NCI-H226 (cell line): ENCODE measurements around the gene SMYD1.

Source experiments
- DNase-seq: peaks from one replicate; pipeline ENCODE4 v3.0.0-alpha.2; 2015

SMYD1 gene

DNA sequence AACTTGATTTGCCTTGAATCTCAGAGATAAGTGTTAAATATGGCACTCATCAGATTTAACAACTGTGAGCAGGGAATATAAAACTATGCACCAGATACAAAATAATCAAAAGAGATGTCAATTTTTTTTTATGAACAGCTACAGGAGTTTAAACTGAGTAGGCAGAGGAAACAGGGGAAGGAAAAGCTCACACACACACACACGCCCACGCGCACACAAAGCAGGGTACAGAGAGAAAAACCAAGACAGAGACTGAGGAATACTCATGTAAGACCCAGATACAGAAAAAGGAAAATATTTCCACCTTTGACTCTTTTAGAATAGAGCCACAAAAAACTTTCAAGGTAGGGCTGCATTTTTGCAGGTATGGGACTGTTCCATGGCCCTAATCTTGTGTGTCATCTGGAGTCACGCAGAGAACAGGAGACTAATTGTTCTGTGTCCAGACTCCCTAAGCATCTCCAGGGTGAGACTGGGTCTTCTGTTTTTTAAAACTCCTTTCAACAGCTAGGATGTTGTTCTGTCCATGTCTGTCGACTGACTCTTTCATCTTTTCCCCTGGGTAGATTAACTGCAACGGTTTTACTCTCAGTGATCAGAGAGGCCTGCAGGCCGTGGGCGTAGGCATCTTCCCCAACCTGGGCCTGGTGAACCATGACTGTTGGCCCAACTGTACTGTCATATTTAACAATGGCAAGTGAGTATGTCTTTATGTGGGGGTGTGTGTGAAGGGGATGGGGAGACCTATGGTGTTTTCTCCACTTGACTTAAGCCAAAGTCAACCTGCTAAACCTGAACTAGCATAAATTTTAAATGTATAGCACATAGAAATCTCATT, 23.0 kb downstream of the SMYD1 start:
- no peak for DNase-seq

DNA sequence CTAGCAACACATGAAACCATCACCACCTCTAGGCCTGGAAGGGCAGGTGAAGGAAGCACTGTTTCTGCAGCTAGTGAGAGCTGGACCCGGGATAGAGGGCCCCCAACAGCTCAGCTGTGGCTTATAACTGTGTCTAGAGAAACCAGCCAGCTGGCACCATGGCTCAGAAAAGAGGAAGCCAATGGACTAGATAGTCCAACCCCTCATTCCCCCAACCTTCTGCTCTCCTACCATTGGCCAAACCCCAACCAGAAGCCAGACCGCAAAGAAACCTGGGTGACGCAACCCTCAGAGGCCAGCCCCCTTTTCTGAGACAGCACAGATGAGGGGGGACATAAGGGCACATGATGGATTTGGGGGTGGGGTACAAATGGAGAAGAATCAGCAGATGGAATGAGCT, 24.3 kb downstream of the SMYD1 start:
- DNase-seq: no peak

DNA sequence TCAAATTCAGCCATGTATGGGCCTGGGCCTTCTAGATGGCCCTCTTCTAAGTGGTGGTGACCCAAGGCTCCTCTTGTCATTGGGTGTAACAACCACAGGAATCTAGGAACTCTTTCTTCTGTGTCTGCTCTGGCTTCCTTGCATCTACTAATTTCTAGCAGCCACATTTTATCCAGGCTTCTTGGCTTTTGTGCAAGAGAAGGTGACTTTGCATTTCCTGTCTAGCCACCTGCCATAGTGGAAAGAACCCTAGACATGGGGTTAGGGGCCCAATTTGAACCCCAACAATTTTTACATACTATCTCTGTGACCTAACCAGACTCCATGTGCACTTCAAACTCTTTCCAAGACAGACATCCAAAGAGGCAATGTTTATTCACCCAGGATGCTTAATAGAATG, 25.1 kb downstream of the SMYD1 start:
- DNase-seq: no peak

DNA sequence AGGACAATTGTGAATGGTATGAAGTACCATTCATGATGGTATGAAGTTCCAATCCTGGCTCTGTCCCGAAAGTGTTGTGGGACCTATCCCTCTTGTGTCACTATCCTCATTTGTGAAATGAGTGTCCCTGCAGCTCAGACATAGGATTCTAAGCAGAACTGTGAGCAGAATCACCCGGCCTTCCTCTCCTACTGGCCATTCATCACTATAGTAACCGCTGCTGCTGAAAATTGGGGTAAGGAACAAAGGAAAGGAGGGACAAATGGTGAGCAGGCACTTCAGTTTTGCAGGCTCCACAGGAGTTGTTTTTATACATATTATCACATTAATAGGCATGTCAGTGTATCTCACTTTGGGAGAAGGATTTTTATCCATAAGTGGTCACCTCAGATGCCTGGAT, 27.4 kb downstream of the SMYD1 start:
- no peak for DNase-seq

DNA sequence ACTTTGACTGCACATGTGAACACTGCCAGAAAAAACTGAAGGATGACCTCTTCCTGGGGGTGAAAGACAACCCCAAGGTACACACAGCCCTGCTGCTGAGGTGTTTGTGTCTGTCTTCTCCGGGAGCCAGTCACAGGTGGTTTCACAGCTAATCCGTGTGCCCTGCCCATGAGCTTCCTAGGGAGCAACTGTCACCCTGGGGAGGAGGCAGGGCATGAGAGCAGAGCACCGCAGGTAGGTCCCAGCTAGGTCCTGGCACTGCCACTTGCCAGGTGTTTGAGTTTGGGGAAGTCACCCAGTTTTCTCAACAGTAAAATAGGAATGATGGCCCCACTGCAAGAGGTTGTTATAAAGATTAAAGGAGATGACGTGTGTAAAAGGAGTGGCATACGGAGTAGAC, 29.1 kb downstream of the SMYD1 start:
- no peak for DNase-seq

DNA sequence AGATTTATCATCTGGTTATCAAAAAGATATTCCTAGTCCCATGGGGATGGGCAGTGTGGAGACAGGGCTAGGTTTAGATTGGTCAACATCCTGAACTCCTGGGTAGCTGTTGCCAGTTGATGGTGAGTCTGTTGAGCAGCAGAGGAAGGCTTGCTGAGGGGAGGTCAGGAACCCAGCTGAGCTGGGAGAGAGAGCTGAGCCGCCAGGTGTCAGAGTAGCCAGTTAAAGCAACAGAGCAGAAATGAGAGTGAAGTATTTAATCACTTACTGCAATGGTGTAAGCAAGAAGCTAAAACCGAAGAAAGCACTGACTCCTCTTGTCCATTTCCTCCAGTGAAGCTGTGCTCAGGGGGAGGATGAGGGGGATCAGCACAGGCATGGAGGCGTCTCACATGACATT, 29.6 kb downstream of the SMYD1 start:
- no peak for DNase-seq

DNA sequence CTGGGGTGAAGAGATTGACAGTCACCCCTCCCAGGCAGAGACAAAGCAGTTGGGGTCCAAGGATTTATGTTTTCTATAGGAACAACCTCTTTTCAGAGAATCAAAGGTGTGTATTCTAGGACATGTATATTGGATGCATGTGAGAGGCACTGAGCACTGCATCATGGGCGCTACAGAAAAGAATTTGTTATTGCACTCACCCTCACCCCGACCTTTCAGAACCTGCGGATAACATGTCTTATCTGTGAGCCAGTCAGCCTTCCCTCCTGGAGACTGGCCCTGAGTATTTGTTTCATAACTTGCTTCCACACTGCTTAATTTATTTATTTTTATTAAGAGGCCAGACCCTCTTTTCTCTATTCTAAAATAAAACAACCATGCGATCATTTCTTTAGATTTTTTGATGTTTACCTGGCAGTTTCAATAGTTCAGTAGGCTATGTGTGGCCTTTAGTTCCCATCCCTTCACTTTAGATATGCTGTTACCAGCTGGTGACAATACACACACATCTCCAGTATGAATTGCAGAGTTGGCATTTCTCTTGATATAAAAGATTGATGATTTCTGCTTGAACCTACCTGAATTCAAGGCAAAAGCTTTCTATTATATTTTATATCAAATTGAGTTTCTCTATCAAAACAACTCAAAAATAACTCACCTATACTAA, 30.4 kb downstream of the SMYD1 start:
- DNase-seq: no peak

DNA sequence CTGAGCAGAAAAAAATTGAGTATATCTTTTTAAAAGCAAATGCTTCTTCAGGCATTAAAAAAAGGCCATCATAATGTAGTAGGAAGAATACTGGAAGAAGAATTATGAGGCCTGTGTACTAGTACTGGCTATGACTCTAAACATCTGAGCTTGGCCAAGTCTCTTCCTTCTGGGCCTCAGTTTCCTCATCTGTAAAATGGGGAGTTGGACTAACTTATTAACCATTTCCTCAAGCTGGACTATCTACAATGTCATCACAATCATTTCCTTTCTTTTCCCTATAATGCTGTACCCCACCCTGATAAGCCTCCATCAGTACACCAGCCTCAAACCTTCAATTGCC, 30.9 kb downstream of the SMYD1 start:
- DNase-seq: no peak

DNA sequence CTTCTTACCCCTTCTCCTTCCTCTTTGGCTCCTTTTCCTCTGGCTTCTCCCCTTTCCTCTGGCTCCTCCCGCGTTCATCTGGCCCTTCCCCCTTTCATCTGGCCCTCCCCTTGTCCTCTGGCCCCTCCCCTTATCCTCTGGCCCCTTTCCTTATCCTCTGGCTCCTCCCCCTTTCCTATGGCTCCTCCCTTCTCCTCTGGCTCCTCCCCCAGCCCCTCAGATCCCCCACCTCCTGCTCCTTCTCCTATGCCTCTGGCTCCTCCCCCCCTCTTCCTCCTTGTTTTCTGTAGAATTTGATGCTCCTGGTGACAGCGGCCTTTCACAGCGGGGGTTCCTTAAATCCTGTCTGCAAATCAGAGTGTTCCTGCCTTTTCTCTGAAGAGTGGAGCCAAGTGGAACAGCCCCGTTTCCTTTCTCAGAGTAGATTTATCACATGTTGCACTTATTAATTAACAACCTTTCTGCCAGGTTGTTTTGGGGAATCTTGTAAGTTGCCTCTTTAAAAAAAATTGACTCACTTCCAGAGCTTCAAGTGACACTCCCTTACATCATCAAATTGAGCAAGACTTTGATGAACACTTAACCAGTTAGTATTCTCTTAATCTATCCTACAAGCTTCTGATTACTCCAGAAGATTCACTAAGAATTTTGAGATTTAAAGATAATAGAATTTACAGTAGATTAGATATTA, 32.3 kb downstream of the SMYD1 start:
- no peak for DNase-seq

DNA sequence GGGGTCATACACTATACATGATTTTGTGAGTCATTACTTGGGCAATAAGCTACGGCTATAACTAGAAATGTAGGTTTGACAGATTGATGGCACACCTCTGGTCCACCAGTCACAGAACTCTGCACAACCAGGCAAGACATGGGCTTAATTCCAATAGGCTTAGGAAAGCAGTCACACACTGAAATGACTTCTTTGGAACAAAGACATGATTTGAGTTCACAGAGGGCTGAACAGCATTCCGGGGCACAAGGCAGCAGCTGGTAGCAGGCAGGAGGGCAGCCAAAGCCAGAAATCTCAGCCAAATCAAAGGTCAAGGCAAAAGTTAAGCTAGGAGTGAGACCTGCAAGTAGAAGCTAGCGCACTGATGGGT, 32.8 kb downstream of the SMYD1 start:
- DNase-seq: no peak

DNA sequence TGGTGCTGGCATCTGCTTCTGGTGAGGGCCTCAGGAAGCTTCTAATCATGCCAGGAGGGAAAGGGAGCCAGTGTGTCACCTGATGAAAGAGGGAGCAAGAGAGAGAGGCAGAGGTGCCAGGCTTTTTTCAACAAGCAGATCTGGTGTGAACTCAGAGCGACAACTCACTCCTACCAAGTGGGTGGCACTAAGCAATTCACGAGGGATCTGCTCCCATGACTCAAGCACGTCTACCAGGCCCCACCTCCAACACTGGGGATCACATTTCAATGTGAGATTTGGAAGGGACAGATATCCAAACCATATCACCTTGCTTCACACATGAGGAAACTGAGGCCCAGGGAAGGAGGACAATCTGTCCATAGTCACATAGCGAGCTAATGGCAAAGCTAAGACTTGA, 41.2 kb downstream of the SMYD1 start:
- no peak for DNase-seq

DNA sequence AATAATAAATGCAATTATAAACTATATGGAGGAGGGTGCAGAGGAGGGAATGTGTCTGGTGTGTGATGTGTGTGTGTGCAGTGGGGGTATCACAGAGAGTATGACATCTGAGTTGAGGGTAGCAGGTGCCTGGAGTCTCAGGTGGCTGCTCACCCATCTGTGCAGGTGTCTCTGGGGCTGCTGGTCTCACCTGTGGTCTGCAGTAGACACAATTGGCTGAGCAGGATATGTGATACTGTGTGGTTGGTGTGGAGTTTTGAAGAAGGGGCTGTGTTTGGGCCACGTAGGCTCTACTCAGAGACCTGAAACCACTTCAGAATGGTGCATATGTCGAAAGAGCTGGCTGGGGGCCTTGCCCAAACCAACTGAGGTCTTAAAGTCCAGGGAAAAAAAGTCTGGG, 43.2 kb downstream of the SMYD1 start:
- DNase-seq: no peak

DNA sequence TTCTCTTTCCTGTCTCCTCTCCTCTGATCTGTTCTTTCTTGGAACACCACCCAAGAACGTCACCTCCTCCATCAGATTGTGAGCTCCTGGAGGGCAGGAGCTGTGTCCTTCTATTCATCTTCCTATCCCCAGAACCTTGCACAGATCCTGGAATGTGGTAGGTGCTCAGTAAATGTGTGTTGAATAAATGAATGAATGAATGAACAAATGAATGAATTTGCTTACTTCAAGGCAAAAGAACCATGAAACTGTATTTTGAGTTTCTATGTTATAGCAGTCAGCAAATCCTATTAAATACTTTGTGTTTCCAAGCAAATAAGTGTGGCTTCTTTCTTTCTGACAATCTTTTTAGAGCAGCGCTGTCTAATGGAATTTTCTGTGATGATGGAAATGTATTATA, 45.4 kb downstream of the SMYD1 start:
- no peak for DNase-seq

DNA sequence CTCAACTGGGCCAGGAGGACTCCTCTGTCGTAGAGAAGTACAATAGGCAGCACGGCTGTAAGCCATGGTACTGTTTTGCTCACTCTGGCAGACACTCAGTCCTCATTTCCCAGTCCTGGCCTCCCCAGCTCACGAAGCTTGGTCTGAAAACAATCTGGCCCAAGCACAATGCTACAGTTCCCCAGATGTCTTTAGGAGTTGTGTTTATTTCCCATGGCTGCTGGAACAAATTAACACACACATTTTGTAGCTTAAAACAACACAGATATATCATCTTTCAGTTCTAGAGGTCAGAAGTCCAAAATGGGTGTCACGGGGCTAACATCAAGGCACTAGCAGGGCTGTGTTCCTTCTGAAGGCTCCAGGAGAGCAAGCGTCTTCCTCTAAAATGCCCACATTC, 47.3 kb downstream of the SMYD1 start:
- DNase-seq: no peak

DNA sequence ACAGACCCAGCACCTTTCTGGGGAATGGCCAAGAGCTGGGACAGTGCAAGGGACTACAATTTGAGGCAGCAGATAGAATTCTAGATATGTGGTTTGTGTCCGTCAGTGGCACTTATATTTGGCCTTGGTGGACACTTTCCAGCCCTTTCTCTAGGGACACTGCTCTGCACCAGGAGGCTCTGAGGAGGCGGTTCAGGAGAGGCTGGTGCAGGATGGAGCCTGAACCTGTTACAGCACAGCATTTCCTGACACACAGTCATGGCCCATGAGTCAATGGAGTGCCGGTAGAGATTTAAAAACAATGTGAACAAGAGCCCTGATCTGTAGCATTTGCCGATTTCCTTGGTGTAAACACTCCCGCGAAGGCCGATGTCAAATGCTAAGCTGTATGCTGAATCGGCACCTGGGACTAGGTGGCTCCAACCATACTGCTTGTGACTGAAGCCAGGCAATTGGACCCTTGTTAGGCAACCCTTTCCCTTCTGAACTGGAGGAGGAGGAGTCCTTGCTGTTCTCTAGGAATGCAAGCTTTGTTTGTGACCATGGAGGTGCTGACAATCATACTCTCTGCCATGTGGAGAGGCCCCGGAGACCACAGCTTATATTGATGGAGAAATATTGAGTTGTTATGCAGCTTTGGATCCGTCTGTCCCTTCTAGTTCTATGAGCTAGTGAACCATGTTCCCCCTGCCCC, 48.3 kb downstream of the SMYD1 start:
- DNase-seq: no peak

DNA sequence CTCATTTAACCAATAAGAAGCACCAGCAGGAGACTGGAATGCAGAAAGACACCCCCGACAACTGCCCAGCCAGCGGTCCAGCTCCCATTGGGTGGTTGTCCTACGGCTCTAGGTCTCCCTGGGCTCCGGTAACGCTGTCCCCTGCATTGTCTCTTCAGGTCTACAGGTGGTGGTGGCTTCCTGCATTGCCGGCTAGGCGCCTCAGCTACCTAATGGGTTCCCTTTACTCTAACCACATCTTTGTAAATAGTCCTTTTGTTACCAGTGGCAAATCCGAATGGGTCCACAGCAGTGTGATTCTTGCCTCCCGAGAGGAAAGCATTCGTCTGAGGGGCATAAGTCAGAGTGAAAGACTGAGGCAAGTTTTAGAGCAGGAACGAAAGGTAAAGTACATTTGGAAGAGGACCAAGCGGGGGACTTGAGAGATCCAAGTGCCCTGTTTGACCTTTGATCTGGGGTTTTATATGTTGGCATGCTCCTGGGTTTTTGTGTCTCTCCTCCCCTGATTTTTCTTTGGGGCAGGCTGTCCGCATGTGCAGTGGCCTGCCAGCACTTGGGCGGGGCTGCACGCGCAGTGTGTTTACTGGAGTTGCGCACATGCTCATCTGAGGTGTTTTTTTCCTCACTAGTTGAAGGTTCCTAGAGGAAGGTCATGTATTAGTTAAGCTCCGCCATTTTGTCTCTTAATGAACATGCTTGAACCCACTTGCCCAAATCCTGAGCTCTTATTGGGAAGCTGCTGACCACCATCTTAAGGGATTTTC, 49.2 kb downstream of the SMYD1 start:
- DNase-seq: no peak

DNA sequence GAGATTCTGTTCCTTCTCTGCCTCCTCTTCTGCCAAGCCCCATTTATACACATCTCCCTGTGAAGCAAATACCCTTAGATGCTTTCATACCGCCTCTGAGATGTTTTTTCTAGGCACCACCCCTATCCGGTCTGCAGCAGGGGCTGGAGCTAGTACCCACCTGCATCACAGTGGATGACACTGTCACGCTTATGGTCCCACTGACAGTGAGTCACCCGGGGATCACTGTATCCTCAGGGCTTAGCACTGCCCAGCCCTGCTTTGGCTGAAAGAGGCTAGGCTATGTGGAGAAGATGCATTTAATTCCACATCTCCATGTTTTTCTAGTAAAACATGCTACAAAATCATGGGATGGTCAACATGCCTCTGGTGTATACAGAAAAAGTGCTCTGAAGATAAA, 50.3 kb downstream of the SMYD1 start:
- DNase-seq: no peak

DNA sequence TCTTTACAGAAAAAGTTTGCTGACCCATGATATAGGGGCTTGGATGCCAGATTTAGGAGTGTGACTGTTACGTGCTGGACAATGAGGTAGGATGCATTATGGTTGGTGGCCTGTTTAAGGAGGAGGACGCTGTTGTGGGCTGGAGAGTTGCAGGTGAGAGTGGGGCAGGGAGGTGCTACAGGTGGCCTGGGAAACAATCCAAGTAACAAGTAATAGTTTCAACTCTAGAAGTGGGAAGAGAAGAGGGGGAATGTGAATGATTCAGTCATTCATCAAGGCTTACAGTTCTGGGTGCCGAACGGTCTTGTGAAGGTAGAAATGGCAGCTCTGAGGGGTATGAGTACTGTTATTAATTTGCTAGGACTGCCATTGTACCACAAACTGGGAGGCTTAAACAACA, 54.1 kb downstream of the SMYD1 start:
- no peak for DNase-seq

DNA sequence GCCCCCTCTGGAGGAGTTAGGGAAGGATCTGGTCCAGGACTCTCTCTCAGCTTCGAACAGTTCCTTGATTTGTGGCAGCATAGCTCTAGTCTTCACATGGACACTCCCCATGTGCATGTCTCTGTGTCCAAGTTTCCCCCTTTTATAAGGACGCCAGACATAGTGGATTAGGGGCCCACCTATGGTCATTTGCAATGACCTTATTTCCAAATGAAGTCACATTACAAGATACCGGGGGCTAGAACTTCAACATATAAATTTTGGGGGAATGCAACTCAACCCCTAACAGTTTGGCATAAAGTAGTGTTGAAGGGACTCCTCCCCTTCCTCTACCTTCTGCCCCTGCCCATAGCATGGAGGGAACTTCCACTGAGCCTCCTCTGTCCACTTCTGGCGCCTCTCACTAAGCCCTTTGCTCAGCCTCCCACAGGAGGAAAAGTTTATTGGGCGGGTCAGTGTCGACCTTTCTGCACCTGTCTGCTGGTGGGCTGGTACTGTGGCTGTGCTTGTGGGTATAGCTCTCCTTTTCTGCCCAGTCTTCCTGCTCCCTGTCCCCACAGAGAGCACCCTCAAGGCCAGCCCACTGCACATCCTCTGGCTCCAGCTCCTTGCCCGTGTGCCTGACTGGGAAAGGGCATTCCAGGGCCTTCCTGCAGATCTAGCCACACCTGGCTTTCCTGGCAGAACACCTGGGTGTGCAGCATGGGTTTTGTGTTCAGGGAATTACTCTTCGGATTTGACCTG, 54.7 kb downstream of the SMYD1 start:
- DNase-seq: no peak

DNA sequence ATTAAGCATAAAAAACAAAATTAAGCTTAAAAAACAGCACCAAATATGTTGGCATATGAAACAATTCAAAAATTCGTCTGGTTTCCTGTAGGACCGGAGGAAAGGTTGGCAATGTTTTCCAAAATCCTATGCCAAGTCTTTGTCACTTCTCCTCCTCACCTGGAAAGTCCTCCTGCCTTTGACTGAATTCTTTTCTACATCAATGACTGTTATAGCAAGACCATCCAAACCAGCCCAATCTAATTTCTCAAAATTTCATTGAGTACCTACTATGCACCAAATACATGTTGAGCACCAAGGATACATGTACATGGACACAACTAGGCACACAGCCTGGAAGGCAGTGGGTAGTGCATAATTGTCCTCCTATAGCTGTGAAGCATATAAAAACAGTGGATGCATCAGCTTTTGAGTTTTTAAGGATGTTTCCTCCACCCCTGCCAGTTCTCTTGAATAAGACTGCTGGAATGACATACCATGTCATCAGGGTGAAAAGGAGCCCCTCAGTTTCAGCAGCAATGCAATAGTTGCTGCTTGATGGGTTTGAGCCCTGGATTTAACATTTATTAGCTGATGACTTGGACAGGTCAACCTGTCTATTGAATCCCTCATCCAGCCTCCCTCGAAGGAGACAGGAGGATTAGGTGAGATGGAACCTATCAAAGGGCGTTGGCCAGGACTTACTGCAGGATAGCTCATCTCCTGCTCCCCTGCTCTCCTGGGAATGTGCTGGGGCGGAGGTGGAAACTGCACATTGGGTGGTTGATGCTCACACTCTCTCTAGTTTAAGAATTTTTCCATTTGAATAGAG, 55.7 kb downstream of the SMYD1 start:
- DNase-seq: no peak
